ENCODE measurements around the gene RGS21.

RGS21 gene

DNA sequence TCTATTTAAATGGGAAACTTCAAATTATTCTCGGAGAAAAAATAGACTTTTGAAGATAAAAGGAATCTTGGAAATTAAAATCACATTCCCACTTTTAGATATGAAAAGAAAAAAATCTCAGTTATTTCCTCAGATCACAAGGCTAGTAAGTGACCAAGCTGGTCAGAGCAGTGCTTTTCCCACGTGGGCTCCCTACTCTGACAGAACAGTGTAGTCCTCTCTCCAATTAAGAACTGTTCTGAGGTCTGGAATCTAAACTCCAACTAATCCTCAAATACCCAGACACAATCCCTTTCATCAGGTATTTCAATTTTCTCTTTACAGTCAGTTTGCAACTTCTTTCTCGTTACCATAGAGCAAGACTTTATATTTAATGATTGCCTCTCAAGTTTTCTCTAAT is 50.6 kb downstream of the RGS21 start:
- Histone ChIP-seq H3K14ac (ENCODE audit: low read length) (no peak overlapping the region), H3K36me3 (replicated peaks in 1 of 2; ENCODE audit: control insufficient read depth in 2 of 2, insufficient read depth in 2 of 2, low read length in 2 of 2) (no peaks in the 10 kb centered on the region), H3K18ac (ENCODE audit: low read length) (no peak overlapping the region), H3K79me1 (ENCODE audit: low read depth, low read length) (no peaks in the 10 kb centered on the region), H2BK12ac (ENCODE audit: low read length) (no peak overlapping the region), H3K4me2 (ENCODE audit: insufficient read depth, low read length, poor library complexity, severe bottlenecking) (no peak overlapping the region), H2BK120ac (ENCODE audit: low read depth, low read length) (no peak overlapping the region), H3K4me3 (ENCODE audit: low read length in 2 of 2) (no peak overlapping the region), H4K91ac (ENCODE audit: low read depth, low read length, poor library complexity) (no peak overlapping the region), H3K27me3 (ENCODE audit: control insufficient read depth in 3 of 3, insufficient read depth in 3 of 3, low read depth in 1 of 3, low read length in 3 of 3) (no peaks in the 10 kb centered on the region), H3K9me3 (replicated peaks in 1 of 2; ENCODE audit: control insufficient read depth in 2 of 2, insufficient read depth in 1 of 2, low read depth in 1 of 2, low read length in 2 of 2) (no peaks in the 10 kb centered on the region), H2BK15ac (ENCODE audit: low read length) (no peak overlapping the region), H3K27ac (replicated peaks; ENCODE audit: low read length) (no peak overlapping the region), H3K4ac (ENCODE audit: low read length) (no peak overlapping the region), H3K23ac (ENCODE audit: low read depth, low read length, poor library complexity) (no peak overlapping the region), H3K4me1 (ENCODE audit: control insufficient read depth in 2 of 2, insufficient read depth in 1 of 2, low read depth in 1 of 2, low read length in 2 of 2) (no peaks in the 10 kb centered on the region), H2AK5ac (ENCODE audit: low read depth, low read length) (no peak overlapping the region), H2AFZ (ENCODE audit: low read length) (no peak overlapping the region), H2BK5ac (ENCODE audit: low read length) (no peak overlapping the region), H4K8ac (ENCODE audit: low read depth, low read length) (no peak overlapping the region), H3K9ac (ENCODE audit: low read depth, low read length, poor library complexity) (no peak overlapping the region)
- no peak for DNase-seq (ENCODE audit: low spot score)
- no CpG with 5 or more reads among the region's 3 CpGs for WGBS, 2 donors (ENCODE audit: extremely low coverage in 2 of 2, insufficient read length in 2 of 2, insufficient replicate concordance in 1 of 2)

DNA sequence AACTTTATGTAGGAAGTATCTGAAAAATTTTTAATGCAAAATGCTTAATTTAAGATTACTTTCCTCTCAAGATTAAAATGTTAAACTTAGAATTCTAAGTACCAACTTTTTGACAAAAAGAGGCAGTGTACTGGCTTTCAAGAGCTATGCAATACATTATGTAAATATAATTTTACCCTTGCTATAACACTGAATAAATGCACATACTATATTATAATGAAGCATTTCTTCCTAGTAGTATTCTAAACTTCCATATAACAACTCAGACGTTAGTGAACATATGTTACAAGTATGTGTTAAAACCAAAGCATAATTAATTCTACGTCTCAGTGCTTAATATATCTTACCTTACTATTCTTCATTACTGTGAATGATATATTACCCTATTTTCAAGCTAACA is 58.5 kb downstream of the RGS21 start:
- no peak overlapping the region for H3K14ac ChIP-seq (ENCODE audit: low read length)
- H4K8ac ChIP-seq (ENCODE audit: low read depth, low read length): no peak overlapping the region
- DNase-seq (ENCODE audit: low spot score): no peak
- no peak overlapping the region for H3K27ac ChIP-seq (replicated peaks; ENCODE audit: low read length)
- no peak overlapping the region for H3K4ac ChIP-seq (ENCODE audit: low read length)
- no peak overlapping the region for H2BK15ac ChIP-seq (ENCODE audit: low read length)
- H3K36me3 ChIP-seq (replicated peaks in 1 of 2; ENCODE audit: control insufficient read depth in 2 of 2, insufficient read depth in 2 of 2, low read length in 2 of 2): no peaks in the 10 kb centered on the region
- no peak overlapping the region for H2BK120ac ChIP-seq (ENCODE audit: low read depth, low read length)
- no peak overlapping the region for H2AK5ac ChIP-seq (ENCODE audit: low read depth, low read length)
- no peaks in the 10 kb centered on the region for H3K4me1 ChIP-seq (ENCODE audit: control insufficient read depth in 2 of 2, insufficient read depth in 1 of 2, low read depth in 1 of 2, low read length in 2 of 2)
- H3K23ac ChIP-seq (ENCODE audit: low read depth, low read length, poor library complexity): no peak overlapping the region
- no CpG with 5 or more reads among the region's 2 CpGs for WGBS, 2 donors (ENCODE audit: extremely low coverage in 2 of 2, insufficient read length in 2 of 2, insufficient replicate concordance in 1 of 2)
- no peak overlapping the region for H2BK12ac ChIP-seq (ENCODE audit: low read length)
- no peak overlapping the region for H4K91ac ChIP-seq (ENCODE audit: low read depth, low read length, poor library complexity)
- H3K27me3 ChIP-seq (ENCODE audit: control insufficient read depth in 3 of 3, insufficient read depth in 3 of 3, low read depth in 1 of 3, low read length in 3 of 3): no peaks in the 10 kb centered on the region
- H3K18ac ChIP-seq (ENCODE audit: low read length): no peak overlapping the region
- no peak overlapping the region for H3K4me2 ChIP-seq (ENCODE audit: insufficient read depth, low read length, poor library complexity, severe bottlenecking)
- H2BK5ac ChIP-seq (ENCODE audit: low read length): no peak overlapping the region
- H3K4me3 ChIP-seq (ENCODE audit: low read length in 2 of 2): no peak overlapping the region
- H2AFZ ChIP-seq (ENCODE audit: low read length): no peak overlapping the region
- H3K9ac ChIP-seq (ENCODE audit: low read depth, low read length, poor library complexity): no peak overlapping the region
- no peaks in the 10 kb centered on the region for H3K79me1 ChIP-seq (ENCODE audit: low read depth, low read length)
- H3K9me3 ChIP-seq (replicated peaks in 1 of 2; ENCODE audit: control insufficient read depth in 2 of 2, insufficient read depth in 1 of 2, low read depth in 1 of 2, low read length in 2 of 2): no peaks in the 10 kb centered on the region

DNA sequence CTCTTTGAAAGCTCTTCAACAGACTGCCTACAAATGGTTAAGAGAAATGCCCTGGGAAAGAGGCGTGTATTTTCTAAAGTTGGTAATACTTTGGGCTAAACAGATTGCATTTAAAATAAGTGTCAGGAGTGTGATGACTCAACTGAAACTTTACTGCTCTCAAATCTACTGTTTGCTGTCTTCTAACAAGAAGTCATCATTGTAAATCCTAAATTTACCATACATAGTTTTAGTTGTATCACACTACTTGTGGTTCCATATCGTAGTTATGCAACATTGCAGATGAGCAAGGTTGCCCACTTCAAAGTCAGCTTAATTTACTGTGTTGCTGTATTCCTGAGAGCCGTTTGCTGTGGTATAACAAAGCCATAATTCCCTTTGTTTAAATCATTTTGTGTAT is 59.6 kb downstream of the RGS21 start:
- Histone ChIP-seq H3K79me1 (ENCODE audit: low read depth, low read length) (no peaks in the 10 kb centered on the region), H3K36me3 (replicated peaks in 1 of 2; ENCODE audit: control insufficient read depth in 2 of 2, insufficient read depth in 2 of 2, low read length in 2 of 2) (no peaks in the 10 kb centered on the region), H3K18ac (ENCODE audit: low read length) (no peak overlapping the region), H3K14ac (ENCODE audit: low read length) (no peak overlapping the region), H3K4me1 (ENCODE audit: control insufficient read depth in 2 of 2, insufficient read depth in 1 of 2, low read depth in 1 of 2, low read length in 2 of 2) (no peaks in the 10 kb centered on the region), H3K23ac (ENCODE audit: low read depth, low read length, poor library complexity) (no peak overlapping the region), H3K9ac (ENCODE audit: low read depth, low read length, poor library complexity) (no peak overlapping the region), H2AFZ (ENCODE audit: low read length) (no peak overlapping the region), H4K91ac (ENCODE audit: low read depth, low read length, poor library complexity) (no peak overlapping the region), H3K4me2 (ENCODE audit: insufficient read depth, low read length, poor library complexity, severe bottlenecking) (no peak overlapping the region), H2BK120ac (ENCODE audit: low read depth, low read length) (no peak overlapping the region), H2BK12ac (ENCODE audit: low read length) (no peak overlapping the region), H3K9me3 (replicated peaks in 1 of 2; ENCODE audit: control insufficient read depth in 2 of 2, insufficient read depth in 1 of 2, low read depth in 1 of 2, low read length in 2 of 2) (no peaks in the 10 kb centered on the region), H3K4ac (ENCODE audit: low read length) (no peak overlapping the region), H2BK15ac (ENCODE audit: low read length) (no peak overlapping the region), H2AK5ac (ENCODE audit: low read depth, low read length) (no peak overlapping the region), H3K27me3 (ENCODE audit: control insufficient read depth in 3 of 3, insufficient read depth in 3 of 3, low read depth in 1 of 3, low read length in 3 of 3) (no peaks in the 10 kb centered on the region), H4K8ac (ENCODE audit: low read depth, low read length) (no peak overlapping the region), H3K27ac (replicated peaks; ENCODE audit: low read length) (no peak overlapping the region), H3K4me3 (ENCODE audit: low read length in 2 of 2) (no peak overlapping the region), H2BK5ac (ENCODE audit: low read length) (no peak overlapping the region)
- WGBS, 2 donors (ENCODE audit: extremely low coverage in 2 of 2, insufficient read length in 2 of 2, insufficient replicate concordance in 1 of 2): no CpG with 5 or more reads among the region's 3 CpGs
- no peak for DNase-seq (ENCODE audit: low spot score)

DNA sequence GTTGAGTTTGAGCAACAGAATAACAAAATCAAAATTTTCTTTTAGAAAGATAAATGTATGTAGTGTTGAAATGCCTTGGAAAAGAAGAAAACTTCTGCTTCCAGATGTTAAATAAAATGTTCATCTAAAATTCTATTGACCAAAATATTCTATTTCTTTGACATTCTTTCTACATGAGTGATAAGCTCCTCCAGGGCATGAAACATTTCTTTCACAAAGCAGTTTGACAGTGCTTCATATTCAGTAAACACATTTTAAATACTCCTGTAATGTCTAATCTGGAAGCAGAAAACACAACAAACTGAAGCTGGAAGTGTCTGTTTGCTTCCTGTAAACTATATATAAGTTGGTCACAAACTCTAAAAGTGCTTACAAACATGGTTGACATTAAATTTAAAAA is 61.5 kb downstream of the RGS21 start:
- Histone ChIP-seq H2BK15ac (ENCODE audit: low read length) (no peak overlapping the region), H2AK5ac (ENCODE audit: low read depth, low read length) (no peak overlapping the region), H3K18ac (ENCODE audit: low read length) (no peak overlapping the region), H3K4me2 (ENCODE audit: insufficient read depth, low read length, poor library complexity, severe bottlenecking) (no peak overlapping the region), H2BK120ac (ENCODE audit: low read depth, low read length) (no peak overlapping the region), H4K91ac (ENCODE audit: low read depth, low read length, poor library complexity) (no peak overlapping the region), H3K9ac (ENCODE audit: low read depth, low read length, poor library complexity) (no peak overlapping the region), H2BK5ac (ENCODE audit: low read length) (no peak overlapping the region), H3K14ac (ENCODE audit: low read length) (no peak overlapping the region), H2AFZ (ENCODE audit: low read length) (no peak overlapping the region), H3K36me3 (replicated peaks in 1 of 2; ENCODE audit: control insufficient read depth in 2 of 2, insufficient read depth in 2 of 2, low read length in 2 of 2) (no peaks in the 10 kb centered on the region), H3K27me3 (ENCODE audit: control insufficient read depth in 3 of 3, insufficient read depth in 3 of 3, low read depth in 1 of 3, low read length in 3 of 3) (no peaks in the 10 kb centered on the region), H3K79me1 (ENCODE audit: low read depth, low read length) (no peaks in the 10 kb centered on the region), H3K4me1 (ENCODE audit: control insufficient read depth in 2 of 2, insufficient read depth in 1 of 2, low read depth in 1 of 2, low read length in 2 of 2) (no peaks in the 10 kb centered on the region), H3K27ac (replicated peaks; ENCODE audit: low read length) (no peak overlapping the region), H2BK12ac (ENCODE audit: low read length) (no peak overlapping the region), H3K23ac (ENCODE audit: low read depth, low read length, poor library complexity) (no peak overlapping the region), H3K9me3 (replicated peaks in 1 of 2; ENCODE audit: control insufficient read depth in 2 of 2, insufficient read depth in 1 of 2, low read depth in 1 of 2, low read length in 2 of 2) (no peaks in the 10 kb centered on the region), H4K8ac (ENCODE audit: low read depth, low read length) (no peak overlapping the region), H3K4ac (ENCODE audit: low read length) (no peak overlapping the region), H3K4me3 (ENCODE audit: low read length in 2 of 2) (no peak overlapping the region)
- DNase-seq (ENCODE audit: low spot score): no peak
